ENCODE measurements around the gene IZUMO3.

IZUMO3 gene

GRCh38 chr9:24545847-24546522 is at the start of gene IZUMO3:
Gene IZUMO3, minus strand, starts transcription at chr9:24545897. Its CDS starts 248 bp downstream, at chr9:24545649.
- TF ChIP-seq EZH2phosphoT487 (IDR thresholded peaks at IDR 0.05; ENCODE audit: low read depth), result no peak
- TF ChIP-seq CTCF (IDR thresholded peaks at IDR 0.05; ENCODE audit: low read depth, low read length), result no peak
- H3K27me3 ChIP-seq (ENCODE audit: low read depth, low read length), result no peaks in the 10 kb centered on the region
- H3K4me1 ChIP-seq (ENCODE audit: low read length), result no peaks in the 10 kb centered on the region
- no peak within 1 kb of the TSS for H3K9ac ChIP-seq (ENCODE audit: low read length)
- H4K20me1 ChIP-seq (ENCODE audit: insufficient read depth, low read length), result no peaks in the 10 kb centered on the region
- H3K4me3 ChIP-seq (ENCODE audit: low read length), result no peak within 1 kb of the TSS
- no peaks in the 10 kb centered on the region for H3K79me2 ChIP-seq (ENCODE audit: low read length)
- H3K36me3 ChIP-seq (replicated peaks; ENCODE audit: low read depth, low read length), result no peaks in the 10 kb centered on the region
- no peak within 1 kb of the TSS for H3K27ac ChIP-seq (ENCODE audit: low read length)
- H3K4me2 ChIP-seq (ENCODE audit: low read length), result no peak within 1 kb of the TSS
- no peaks in the 10 kb centered on the region for H3K9me3 ChIP-seq (ENCODE audit: insufficient read depth, low read length)
- H2AFZ ChIP-seq (ENCODE audit: low read depth, low read length), result no peak within 1 kb of the TSS

- TF ChIP-seq EZH2phosphoT487 (IDR thresholded peaks at IDR 0.05; ENCODE audit: low read depth) (no peak), CTCF (IDR thresholded peaks at IDR 0.05; ENCODE audit: low read depth, low read length) (no peak)
- H3K4me1 ChIP-seq (ENCODE audit: low read length), result no peaks in the 10 kb centered on the region
- no peak overlapping the region for H3K4me3 ChIP-seq (ENCODE audit: low read length)
These were observed 48.6 kb upstream of the IZUMO3 start for GRCh38 chr9:24594234-24594850.

GRCh38 chr9:24590432-24590831 is 44.7 kb upstream of the IZUMO3 start:
- Histone ChIP-seq H3K4me3 (ENCODE audit: low read length) (no peak overlapping the region), H3K4me2 (ENCODE audit: low read length) (no peak overlapping the region), H3K4me1 (ENCODE audit: low read length) (no peaks in the 10 kb centered on the region), H3K9me3 (ENCODE audit: insufficient read depth, low read length) (no peaks in the 10 kb centered on the region), H3K36me3 (replicated peaks; ENCODE audit: low read depth, low read length) (no peaks in the 10 kb centered on the region), H2AFZ (ENCODE audit: low read depth, low read length) (no peak overlapping the region), H3K27ac (ENCODE audit: low read length) (no peak overlapping the region), H4K20me1 (ENCODE audit: insufficient read depth, low read length) (no peaks in the 10 kb centered on the region), H3K9ac (ENCODE audit: low read length) (no peak overlapping the region), H3K27me3 (ENCODE audit: low read depth, low read length) (no peaks in the 10 kb centered on the region), H3K79me2 (ENCODE audit: low read length) (no peaks in the 10 kb centered on the region)
- TF ChIP-seq EZH2phosphoT487 (IDR thresholded peaks at IDR 0.05; ENCODE audit: low read depth), result no peak

More at GRCh38 chr9:24594234-24594850, 48.6 kb upstream of the IZUMO3 start:
- H3K4me2 ChIP-seq (ENCODE audit: low read length), result no peak overlapping the region
- H3K27me3 ChIP-seq (ENCODE audit: low read depth, low read length), result no peaks in the 10 kb centered on the region
- H3K9me3 ChIP-seq (ENCODE audit: insufficient read depth, low read length), result no peaks in the 10 kb centered on the region
- no peaks in the 10 kb centered on the region for H3K79me2 ChIP-seq (ENCODE audit: low read length)
- H3K27ac ChIP-seq (ENCODE audit: low read length), result no peak overlapping the region
- H3K9ac ChIP-seq (ENCODE audit: low read length), result no peak overlapping the region
- H4K20me1 ChIP-seq (ENCODE audit: insufficient read depth, low read length), result no peaks in the 10 kb centered on the region
- no peak overlapping the region for H2AFZ ChIP-seq (ENCODE audit: low read depth, low read length)
- H3K36me3 ChIP-seq (replicated peaks; ENCODE audit: low read depth, low read length), result no peaks in the 10 kb centered on the region

GRCh38 chr9:24587883-24588282 is 42.2 kb upstream of the IZUMO3 start:
- Histone ChIP-seq H4K20me1 (ENCODE audit: insufficient read depth, low read length) (no peaks in the 10 kb centered on the region), H3K27me3 (ENCODE audit: low read depth, low read length) (no peaks in the 10 kb centered on the region), H3K27ac (ENCODE audit: low read length) (no peak overlapping the region), H2AFZ (ENCODE audit: low read depth, low read length) (no peak overlapping the region), H3K9me3 (ENCODE audit: insufficient read depth, low read length) (peaks cover 3% of the 10 kb centered on the region; the same call in 1 of the 2 replicates), H3K36me3 (replicated peaks; ENCODE audit: low read depth, low read length) (no peaks in the 10 kb centered on the region), H3K9ac (ENCODE audit: low read length) (no peak overlapping the region), H3K79me2 (ENCODE audit: low read length) (no peaks in the 10 kb centered on the region), H3K4me3 (ENCODE audit: low read length) (no peak overlapping the region), H3K4me2 (ENCODE audit: low read length) (no peak overlapping the region), H3K4me1 (ENCODE audit: low read length) (no peaks in the 10 kb centered on the region)
- no peak for TF ChIP-seq CTCF (IDR thresholded peaks at IDR 0.05; ENCODE audit: low read depth, low read length)
- TF ChIP-seq EZH2phosphoT487 (IDR thresholded peaks at IDR 0.05; ENCODE audit: low read depth), result no peak
